ENCODE results near the gene COL25A1.
"Not testable (repeated sequence)": the region's sequence is repeated elsewhere in the genome, so short reads cannot be mapped to it uniquely, and the experiment has no call there.

Gene COL25A1

GRCh38 chr4:109149836-109150235, 152.6 kb downstream of the COL25A1 start:
- no peak overlapping the region for H3K4me3 ChIP-seq (ENCODE audit: low read length)
- no peak for DNase-seq (ENCODE audit: low read depth, low spot score)

- no peak for DNase-seq (ENCODE audit: low read depth, low spot score)
- H3K4me3 ChIP-seq (ENCODE audit: low read length) = no peak overlapping the region
These were observed 153.8 kb downstream of the COL25A1 start for GRCh38 chr4:109148577-109149075.

- H3K4me3 ChIP-seq (ENCODE audit: low read length) = no peak overlapping the region
- no peak for DNase-seq (ENCODE audit: low read depth, low spot score)
These were observed 155.3 kb downstream of the COL25A1 start for GRCh38 chr4:109147135-109147534.

GRCh38 chr4:109146499-109146898, 156.0 kb downstream of the COL25A1 start:
- no peak for DNase-seq (ENCODE audit: low read depth, low spot score)

GRCh38 chr4:109138125-109138524, 164.3 kb downstream of the COL25A1 start:
- H3K4me3 ChIP-seq (ENCODE audit: low read length); DNase-seq (ENCODE audit: low read depth, low spot score): not testable (repeated sequence)

More at GRCh38 chr4:109146499-109146898, 156.0 kb downstream of the COL25A1 start:
- no peak overlapping the region for H3K4me3 ChIP-seq (ENCODE audit: low read length)

- H3K4me3 ChIP-seq (ENCODE audit: low read length) = no peak overlapping the region
- DNase-seq (ENCODE audit: low read depth, low spot score) = no peak
These were observed 167.5 kb downstream of the COL25A1 start for GRCh38 chr4:109134921-109135320.

GRCh38 chr4:109134268-109134667, 168.2 kb downstream of the COL25A1 start:
- DNase-seq (ENCODE audit: low read depth, low spot score) = no peak
- no peak overlapping the region for H3K4me3 ChIP-seq (ENCODE audit: low read length)

- no peak for DNase-seq (ENCODE audit: low read depth, low spot score)
- no peak overlapping the region for H3K4me3 ChIP-seq (ENCODE audit: low read length)
These were observed 170.9 kb downstream of the COL25A1 start for GRCh38 chr4:109131559-109131958.

GRCh38 chr4:109128589-109128988, 173.9 kb downstream of the COL25A1 start:
- DNase-seq (ENCODE audit: low read depth, low spot score) = no peak
- no peak overlapping the region for H3K4me3 ChIP-seq (ENCODE audit: low read length)

GRCh38 chr4:109127866-109128265, 174.6 kb downstream of the COL25A1 start:
- DNase-seq (ENCODE audit: low read depth, low spot score) = no peak

GRCh38 chr4:109126856-109127255, 175.6 kb downstream of the COL25A1 start:
- H3K4me3 ChIP-seq (ENCODE audit: low read length) = no peak overlapping the region
- no peak for DNase-seq (ENCODE audit: low read depth, low spot score)

More at GRCh38 chr4:109127866-109128265, 174.6 kb downstream of the COL25A1 start:
- H3K4me3 ChIP-seq (ENCODE audit: low read length) = no peak overlapping the region

GRCh38 chr4:109125084-109125483, 177.4 kb downstream of the COL25A1 start:
- no peak overlapping the region for H3K4me3 ChIP-seq (ENCODE audit: low read length)
- no peak for DNase-seq (ENCODE audit: low read depth, low spot score)

GRCh38 chr4:109123951-109124350, 178.5 kb downstream of the COL25A1 start:
- no peak overlapping the region for H3K4me3 ChIP-seq (ENCODE audit: low read length)

GRCh38 chr4:109121561-109121960, 180.9 kb downstream of the COL25A1 start:
- H3K4me3 ChIP-seq (ENCODE audit: low read length) = no peak overlapping the region
- no peak for DNase-seq (ENCODE audit: low read depth, low spot score)

More at GRCh38 chr4:109123951-109124350, 178.5 kb downstream of the COL25A1 start:
- no peak for DNase-seq (ENCODE audit: low read depth, low spot score)

GRCh38 chr4:109119852-109120251, 182.6 kb downstream of the COL25A1 start:
- DNase-seq (ENCODE audit: low read depth, low spot score) = no peak
- no peak overlapping the region for H3K4me3 ChIP-seq (ENCODE audit: low read length)

GRCh38 chr4:109118635-109119034, 183.8 kb downstream of the COL25A1 start:
- no peak overlapping the region for H3K4me3 ChIP-seq (ENCODE audit: low read length)
- DNase-seq (ENCODE audit: low read depth, low spot score) = no peak

- H3K4me3 ChIP-seq (ENCODE audit: low read length) = no peak overlapping the region
- DNase-seq (ENCODE audit: low read depth, low spot score) = no peak
These were observed 188.0 kb downstream of the COL25A1 start for GRCh38 chr4:109114501-109114900.

- no peak overlapping the region for H3K4me3 ChIP-seq (ENCODE audit: low read length)
- no peak for DNase-seq (ENCODE audit: low read depth, low spot score)
These were observed 188.9 kb downstream of the COL25A1 start for GRCh38 chr4:109113521-109113920.

- no peak overlapping the region for H3K4me3 ChIP-seq (ENCODE audit: low read length)
- no peak for DNase-seq (ENCODE audit: low read depth, low spot score)
These were observed 191.4 kb downstream of the COL25A1 start for GRCh38 chr4:109111031-109111430.

- H3K4me3 ChIP-seq (ENCODE audit: low read length); DNase-seq (ENCODE audit: low read depth, low spot score): not testable (repeated sequence)
These were observed 194.2 kb downstream of the COL25A1 start for GRCh38 chr4:109108215-109108614.

- H3K4me3 ChIP-seq (ENCODE audit: low read length) = no peak overlapping the region
- DNase-seq (ENCODE audit: low read depth, low spot score) = no peak
These were observed 208.4 kb downstream of the COL25A1 start for GRCh38 chr4:109094056-109094455.
